K562 (cell line): ENCODE data around the gene ADD2. TPM values are rescaled to one million over a fixed set of nuclear protein-coding genes. Genes with fewer than 3 reads are reported as not detected.

Source experiments
- CREM ChIP-seq: IDR thresholded peaks from 2 replicates; pipeline ENCODE4 v1.6.1; 2014; ENCODE audit warnings: antibody characterized with exemption, low read depth
- CTBP1 ChIP-seq: fragments of 450-650 bp; IDR thresholded peaks from 2 replicates; pipeline ENCODE4 v1.6.1; 2016; ENCODE audit warnings: borderline replicate concordance
- DMBX1 ChIP-seq: fragments of 250-450 bp; sonication (Bioruptor Pico); IDR thresholded peaks from 2 replicates; pipeline ENCODE4 v1.8.0; 2022; ENCODE audit warnings: inconsistent platforms, mild to moderate bottlenecking, moderate library complexity, borderline replicate concordance
- HEY1 ChIP-seq: fragments of 250-450 bp; sonication (Bioruptor Pico); IDR thresholded peaks from 2 replicates; pipeline ENCODE4 v1.5.0; 2020; ENCODE audit warnings: mild to moderate bottlenecking, moderate library complexity, borderline replicate concordance
- HINFP ChIP-seq: fragments of 450-650 bp; conservative IDR thresholded peaks from 2 replicates; pipeline ENCODE4 v1.6.1; 2016; ENCODE audit warnings: missing genetic modification characterization, low read depth, mild to moderate bottlenecking, control low read depth, missing compliant biosample characterization
- MBD2 ChIP-seq: sonication (generic); IDR thresholded peaks from 2 replicates; pipeline ENCODE4 v1.6.1; 2016; ENCODE audit warnings: low read depth, borderline replicate concordance
- PBX2 ChIP-seq, 2 experiments: IDR thresholded peaks in 1 of 2; conservative IDR thresholded peaks in 1 of 2; 2 replicates each; pipeline ENCODE4 v1.6.1; 2016; ENCODE audit warnings: low read depth in 2 of 2, mild to moderate bottlenecking in 1 of 2, missing compliant biosample characterization in 1 of 2, missing genetic modification characterization in 1 of 2, moderate library complexity in 1 of 2
- RBFOX2 ChIP-seq: fragments of 200-400 bp; formaldehyde crosslinking; IDR thresholded peaks from 2 replicates; pipeline ENCODE4 v1.6.1; 2017; ENCODE audit warnings: low read depth, mild to moderate bottlenecking, low read length, moderate library complexity
- TBP ChIP-seq: optimal IDR thresholded peaks from 2 replicates; pipeline ENCODE3; 2011; ENCODE audit warnings: low read depth, low read length, improper control_type of control experiment
- ZNF507 ChIP-seq: conservative IDR thresholded peaks from 2 replicates; pipeline ENCODE4 v1.6.1; 2017; ENCODE audit warnings: missing genetic modification characterization, missing compliant biosample characterization
- ZNF511 ChIP-seq: sonication (generic); formaldehyde crosslinking; IDR thresholded peaks from 2 replicates; pipeline ENCODE4 v1.8.0; 2022; ENCODE audit warnings: mild to moderate bottlenecking, missing genetic modification reagents
- ZNF76 ChIP-seq: fragments of 250-450 bp; sonication (Bioruptor Pico); IDR thresholded peaks from 2 replicates; pipeline ENCODE4 v1.4.0; 2020; ENCODE audit warnings: mild to moderate bottlenecking, moderate library complexity, borderline replicate concordance
- ZNF764 ChIP-seq: fragments of 250-450 bp; sonication (Bioruptor Pico); IDR thresholded peaks from 2 replicates; pipeline ENCODE4 v1.4.0; 2020; ENCODE audit warnings: low read depth, mild to moderate bottlenecking, moderate library complexity
- ZSCAN29 ChIP-seq: fragments of 450-650 bp; IDR thresholded peaks from 2 replicates; pipeline ENCODE4 v1.6.1; 2017
- polyA plus RNA-seq, 8 experiments: library from polyadenylated mRNA; depleted of rRNA in 4 of 8; stranded (reverse) in 5 of 8; unstranded in 3 of 8; fragments of >200 nt; fragmentation: Nextera tagmentation in 2 of 8; fragmentation: Illumina TruSeq in 1 of 8; extraction: Ambion mirVana in 2 of 8; extraction: Trizol in 1 of 8; gene quantifications; 2 replicates each; pipeline versions ENCODE4 v1.2.1 to v1.2.3, GENCODE V29; 2011 to 2014; ENCODE audit warnings: inconsistent platforms in 1 of 8, missing spikeins in 1 of 8
- total RNA-seq, 7 experiments: library from RNA; depleted of rRNA in 6 of 7; stranded (reverse); fragments of >200 nt in 6 of 7; fragmentation: Illumina TruSeq in 2 of 7; extraction: Trizol in 2 of 7; gene quantifications; 2 replicates each; pipeline versions ENCODE4 v1.2.1 to v1.2.3, GENCODE V29; 2011 to 2021; ENCODE audit warnings: low replicate concordance in 1 of 7
- TF ChIP-seq, protein P1 (sequence below), 2 experiments: fragments of 200-800 bp in 1 of 2; sonication (Bioruptor generic) in 1 of 2; sonication (generic) in 1 of 2; formaldehyde crosslinking in 1 of 2; IDR thresholded peaks in 1 of 2; conservative IDR thresholded peaks in 1 of 2; 2 replicates each; pipeline versions ENCODE4 v1.5.0 to v1.6.1; 2016 to 2020; ENCODE audit warnings: missing compliant biosample characterization in 1 of 2, missing genetic modification characterization in 1 of 2, missing genetic modification reagents in 1 of 2
- TF ChIP-seq, protein P2 (sequence below): fragments of 450-650 bp; IDR thresholded peaks from 2 replicates; pipeline ENCODE4 v1.6.1; 2016; ENCODE audit warnings: mild to moderate bottlenecking

Gene ADD2
- total and polyA plus RNA-seq, 9 of the 15 experiments (the other 6 are each of a cell fraction or from before 2014, with no cell fraction given) = 3.5 to 63.0 (median 36.2) TPM

DNA sequence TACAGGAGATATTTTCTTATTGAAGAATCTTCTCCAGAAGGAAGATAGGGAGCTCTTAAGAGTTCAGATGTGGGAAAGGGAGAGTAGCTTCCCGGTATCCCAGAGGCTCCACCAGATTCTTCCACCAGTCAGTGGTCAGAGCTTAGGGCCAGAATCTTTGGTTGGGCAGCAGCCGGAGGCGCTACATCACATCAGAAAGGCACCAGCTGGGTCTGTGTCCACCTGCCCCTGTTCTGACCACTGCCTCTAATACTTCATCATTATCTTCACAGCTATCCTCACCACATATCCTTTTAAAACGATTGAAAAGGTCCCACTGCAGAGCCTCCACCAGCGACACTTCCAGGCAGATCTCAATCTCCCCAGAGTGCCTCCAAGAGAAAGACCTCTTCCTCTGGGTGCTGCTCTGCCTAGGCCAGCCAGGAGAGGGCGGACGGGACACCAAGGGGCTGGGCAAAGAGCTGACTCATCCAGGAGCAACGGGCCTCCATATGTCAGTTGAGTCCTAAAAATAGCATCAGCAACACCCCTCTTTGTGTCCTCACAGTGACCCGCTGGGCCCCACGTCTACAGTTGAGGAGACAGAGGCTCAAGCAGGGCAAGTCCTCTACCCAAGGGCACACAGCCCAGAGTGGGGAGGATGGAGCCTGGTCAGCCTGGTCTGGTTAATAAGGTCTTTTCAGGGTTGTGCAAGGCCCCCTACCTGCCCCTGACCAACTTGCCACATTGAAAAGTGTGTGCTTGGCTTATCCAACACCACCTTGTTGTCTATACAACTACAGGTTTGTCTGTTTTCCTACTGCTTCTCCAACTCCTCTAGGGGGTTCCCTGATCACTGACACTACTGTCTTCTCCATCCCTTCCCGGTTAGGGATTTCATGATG lies 81.2 kb downstream of the ADD2 start (continued):
- TF ChIP-seq ZNF511 (CRISPR knock-in tag) (0 out of 2 replicates have a peak, but pooled peaks have one; percentile 9), HEY1 (CRISPR knock-in tag) (no peak), CREM (peak; percentile 73), TBP (peak; percentile 27), RBFOX2 (peak; percentile 58), ZNF76 (CRISPR knock-in tag) (0 out of 2 replicates have a peak, but pooled peaks have one; percentile 37), MBD2 (peak; percentile 67; the same call in 1 of the 2 replicates), ZNF507 (no peak), ZNF764 (CRISPR knock-in tag) (no peak), CTBP1 (peak; percentile 94), ZSCAN29 (0 out of 2 replicates have a peak, but pooled peaks have one; percentile 23), DMBX1 (CRISPR knock-in tag) (peak; percentile 85), PBX2 (CRISPR knock-in tag; IDR thresholded peaks at IDR 0.05; ENCODE audit: low read depth) (no peak), PBX2 (tag; conservative IDR thresholded peaks at IDR 0.05; ENCODE audit: low read depth) (peak; percentile 58), HINFP (tag) (peak; percentile 43; the same call in 1 of the 2 replicates)
- TF ChIP-seq, protein P1, sequence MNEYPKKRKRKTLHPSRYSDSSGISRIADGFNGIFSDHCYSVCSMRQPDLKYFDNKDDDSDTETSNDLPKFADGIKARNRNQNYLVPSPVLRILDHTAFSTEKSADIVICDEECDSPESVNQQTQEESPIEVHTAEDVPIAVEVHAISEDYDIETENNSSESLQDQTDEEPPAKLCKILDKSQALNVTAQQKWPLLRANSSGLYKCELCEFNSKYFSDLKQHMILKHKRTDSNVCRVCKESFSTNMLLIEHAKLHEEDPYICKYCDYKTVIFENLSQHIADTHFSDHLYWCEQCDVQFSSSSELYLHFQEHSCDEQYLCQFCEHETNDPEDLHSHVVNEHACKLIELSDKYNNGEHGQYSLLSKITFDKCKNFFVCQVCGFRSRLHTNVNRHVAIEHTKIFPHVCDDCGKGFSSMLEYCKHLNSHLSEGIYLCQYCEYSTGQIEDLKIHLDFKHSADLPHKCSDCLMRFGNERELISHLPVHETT (CRISPR knock-in tag; conservative IDR thresholded peaks at IDR 0.05 in 1 of 2, IDR thresholded peaks at IDR 0.05 in 1 of 2) = peak in 1 of 2 experiments; percentile 83; a peak in 2 of 4 replicates
- TF ChIP-seq, protein P2, sequence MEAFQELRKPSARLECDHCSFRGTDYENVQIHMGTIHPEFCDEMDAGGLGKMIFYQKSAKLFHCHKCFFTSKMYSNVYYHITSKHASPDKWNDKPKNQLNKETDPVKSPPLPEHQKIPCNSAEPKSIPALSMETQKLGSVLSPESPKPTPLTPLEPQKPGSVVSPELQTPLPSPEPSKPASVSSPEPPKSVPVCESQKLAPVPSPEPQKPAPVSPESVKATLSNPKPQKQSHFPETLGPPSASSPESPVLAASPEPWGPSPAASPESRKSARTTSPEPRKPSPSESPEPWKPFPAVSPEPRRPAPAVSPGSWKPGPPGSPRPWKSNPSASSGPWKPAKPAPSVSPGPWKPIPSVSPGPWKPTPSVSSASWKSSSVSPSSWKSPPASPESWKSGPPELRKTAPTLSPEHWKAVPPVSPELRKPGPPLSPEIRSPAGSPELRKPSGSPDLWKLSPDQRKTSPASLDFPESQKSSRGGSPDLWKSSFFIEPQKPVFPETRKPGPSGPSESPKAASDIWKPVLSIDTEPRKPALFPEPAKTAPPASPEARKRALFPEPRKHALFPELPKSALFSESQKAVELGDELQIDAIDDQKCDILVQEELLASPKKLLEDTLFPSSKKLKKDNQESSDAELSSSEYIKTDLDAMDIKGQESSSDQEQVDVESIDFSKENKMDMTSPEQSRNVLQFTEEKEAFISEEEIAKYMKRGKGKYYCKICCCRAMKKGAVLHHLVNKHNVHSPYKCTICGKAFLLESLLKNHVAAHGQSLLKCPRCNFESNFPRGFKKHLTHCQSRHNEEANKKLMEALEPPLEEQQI = 0 out of 2 replicates have a peak, but pooled peaks have one; percentile 40
